Psoas muscle (tissue), 8 donors: ENCODE data around the gene CSTF1. TPM values are rescaled to one million over a fixed set of nuclear protein-coding genes. Genes with fewer than 3 reads are reported as not detected.

Source experiments
- ATAC-seq, 4 donors: fragments of 200-7000 bp; cut with Tn5 transposase; one replicate each; pipeline ENCODE4 v1.9.1; 2020; ENCODE audit warnings: moderate library complexity in 3 of 4, mild to moderate bottlenecking in 2 of 4
- DNase-seq, 2 donors: peaks; one replicate each; pipeline ENCODE4 v3.0.0-alpha.2; 2020
- H3K27ac ChIP-seq: fragments of 200-600 bp; one replicate; pipeline ENCODE4 v1.8.0; 2022
- H3K27me3 ChIP-seq, 3 donors: fragments of 200-600 bp in 1 of 3; one replicate each; pipeline versions ENCODE4 v1.6.1 to v1.8.0; 2013 to 2022; ENCODE audit warnings: low read length in 2 of 3, mild to moderate bottlenecking in 2 of 3, moderate library complexity in 1 of 3; ENCODE audit not compliant: insufficient read depth in 3 of 3
- H3K36me3 ChIP-seq, 2 donors: fragments of 200-600 bp in 1 of 2; one replicate each; pipeline versions ENCODE4 v1.6.1 to v1.8.0; 2013 to 2022; ENCODE audit warnings: low read depth in 1 of 2, mild to moderate bottlenecking in 1 of 2, moderate library complexity in 1 of 2; ENCODE audit not compliant: insufficient read depth in 1 of 2
- H3K4me1 ChIP-seq: fragments of 200-600 bp; one replicate; pipeline ENCODE4 v1.8.0; 2022
- H3K4me3 ChIP-seq: fragments of 200-600 bp; one replicate; pipeline ENCODE4 v1.8.0; 2022; ENCODE audit warnings: mild to moderate bottlenecking
- H3K9me3 ChIP-seq: fragments of 200-600 bp; one replicate; pipeline ENCODE4 v1.8.0; 2022
- WGBS, 3 donors: extraction: QIAGEN DNeasy Blood & Tissue Kit; methylation state at CpG; one replicate each; pipeline versions ENCODE4 v1.1.6 to v1.1.7; 2013; 5-methylcytosine and 5-hydroxymethylcytosine counted together
- intact Hi-C, 2 donors: fragments of 100-400 bp; cut with DNase I; formaldehyde crosslinking; loops; one replicate each; pipeline versions ENCODE4 v1.11.0 to v1.14.2; 2022
- polyA plus RNA-seq, 3 donors: library from polyadenylated mRNA; stranded (reverse); fragments of 200-250 nt; gene quantifications; one replicate each; pipeline ENCODE4 v1.2.3, GENCODE V29; 2013
- total RNA-seq, 4 donors: library from RNA; stranded (reverse); fragmentation: NEBNext Ultra II Directional in 2 of 4; extraction: Animal tissue kit (Norgen Biotek cat#: 25700) in 2 of 4; gene quantifications; one replicate each; pipeline versions ENCODE4 v1.2.1 to v1.2.4, GENCODE V29; 2021 to 2023
- TF ChIP-seq, protein P1 (sequence below): fragments of 200-600 bp; IDR thresholded peaks from one replicate; pipeline ENCODE4 v1.8.0; 2022; ENCODE audit warnings: antibody characterized with exemption
- donor health status: healthy with polysubstance abuse.
- donor health status: DM: no; HTN: no; CAD: no; lungs with moderate emphysema.
- donor health status: Bipolar disorder and iron deficiency.
- donor health status: healthy.
- donor health status: DM: yes; HTN: yes; CAD: no.
- donor health status: DM: no; HTN: no; CAD: no.
- donor health status: DM: no; HTN: no; CAD: no.
- donor health status: DM: yes; HTN: yes; CAD: no.

CSTF1 gene
- total and polyA plus RNA-seq, 7 donors, result 10.0 to 20.3 (median 16.7) TPM

DNA sequence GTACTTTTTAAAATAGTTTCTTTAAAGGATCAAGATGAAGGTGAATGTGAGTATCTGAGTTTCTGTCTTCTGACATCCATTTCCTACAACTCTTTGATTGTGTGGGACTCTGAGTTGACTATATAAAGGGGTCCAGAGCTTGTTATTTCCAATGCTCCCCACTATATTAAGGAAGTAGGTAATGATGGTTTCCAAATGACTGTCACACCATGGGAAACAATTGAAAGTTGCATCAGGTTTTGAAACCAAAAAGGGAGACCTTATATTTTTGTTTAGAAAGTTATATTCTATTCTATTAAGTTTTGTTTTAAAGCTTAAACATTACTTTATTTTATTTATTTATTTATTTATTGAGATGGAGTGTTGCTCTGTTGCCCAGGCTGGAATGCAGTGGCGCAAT lies 30.8 kb downstream of the CSTF1 start:
- Histone ChIP-seq H3K9me3 (no peaks in the 10 kb centered on the region), H3K36me3 (no peaks in the 10 kb centered on the region), H3K4me3 (no peak overlapping the region), H3K4me1 (no peaks in the 10 kb centered on the region), H3K27me3 (no peaks in the 10 kb centered on the region), H3K27ac (no peak overlapping the region)
- no peak for ATAC-seq
- TF ChIP-seq, protein P1, sequence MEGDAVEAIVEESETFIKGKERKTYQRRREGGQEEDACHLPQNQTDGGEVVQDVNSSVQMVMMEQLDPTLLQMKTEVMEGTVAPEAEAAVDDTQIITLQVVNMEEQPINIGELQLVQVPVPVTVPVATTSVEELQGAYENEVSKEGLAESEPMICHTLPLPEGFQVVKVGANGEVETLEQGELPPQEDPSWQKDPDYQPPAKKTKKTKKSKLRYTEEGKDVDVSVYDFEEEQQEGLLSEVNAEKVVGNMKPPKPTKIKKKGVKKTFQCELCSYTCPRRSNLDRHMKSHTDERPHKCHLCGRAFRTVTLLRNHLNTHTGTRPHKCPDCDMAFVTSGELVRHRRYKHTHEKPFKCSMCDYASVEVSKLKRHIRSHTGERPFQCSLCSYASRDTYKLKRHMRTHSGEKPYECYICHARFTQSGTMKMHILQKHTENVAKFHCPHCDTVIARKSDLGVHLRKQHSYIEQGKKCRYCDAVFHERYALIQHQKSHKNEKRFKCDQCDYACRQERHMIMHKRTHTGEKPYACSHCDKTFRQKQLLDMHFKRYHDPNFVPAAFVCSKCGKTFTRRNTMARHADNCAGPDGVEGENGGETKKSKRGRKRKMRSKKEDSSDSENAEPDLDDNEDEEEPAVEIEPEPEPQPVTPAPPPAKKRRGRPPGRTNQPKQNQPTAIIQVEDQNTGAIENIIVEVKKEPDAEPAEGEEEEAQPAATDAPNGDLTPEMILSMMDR, result no peak
- intact Hi-C loops, result no loop called here
- 95 to 100% (median 100%) methylated on average over 1 of the region's 1 CpG for WGBS, 3 donors
- DNase-seq, result no peak

DNA sequence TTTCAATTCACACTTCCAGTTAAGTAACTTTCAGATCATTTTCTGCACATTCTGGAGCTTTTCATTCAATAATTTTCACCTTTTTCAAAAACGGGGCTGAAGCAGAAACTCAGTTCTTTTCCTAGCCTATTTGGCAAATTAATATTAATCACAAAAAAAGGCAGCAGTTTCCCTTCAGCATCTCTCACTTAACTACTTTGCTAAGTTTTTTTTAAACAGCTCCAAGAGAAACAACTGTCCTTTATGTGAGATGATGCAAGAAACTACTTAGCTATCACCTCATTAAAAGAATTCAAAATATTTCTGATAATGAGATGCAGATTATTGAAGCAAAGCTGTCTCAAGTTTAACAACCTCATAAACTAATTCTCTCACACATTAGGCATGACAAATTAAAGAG lies 31.4 kb downstream of the CSTF1 start:
- intact Hi-C loops, result no loop called here
- no peaks in the 10 kb centered on the region for H3K36me3 ChIP-seq
- ATAC-seq (no peak), DNase-seq (no peak)
- WGBS, 3 donors, result 67 to 73% (median 73%) methylated on average over 1 of the region's 1 CpG
- no peak overlapping the region for H3K4me3 ChIP-seq
- no peaks in the 10 kb centered on the region for H3K4me1 ChIP-seq
- H3K27ac ChIP-seq, result no peak overlapping the region
- H3K27me3 ChIP-seq, result no peaks in the 10 kb centered on the region
- H3K9me3 ChIP-seq, result no peaks in the 10 kb centered on the region
- TF ChIP-seq, protein P1, result no peak

DNA sequence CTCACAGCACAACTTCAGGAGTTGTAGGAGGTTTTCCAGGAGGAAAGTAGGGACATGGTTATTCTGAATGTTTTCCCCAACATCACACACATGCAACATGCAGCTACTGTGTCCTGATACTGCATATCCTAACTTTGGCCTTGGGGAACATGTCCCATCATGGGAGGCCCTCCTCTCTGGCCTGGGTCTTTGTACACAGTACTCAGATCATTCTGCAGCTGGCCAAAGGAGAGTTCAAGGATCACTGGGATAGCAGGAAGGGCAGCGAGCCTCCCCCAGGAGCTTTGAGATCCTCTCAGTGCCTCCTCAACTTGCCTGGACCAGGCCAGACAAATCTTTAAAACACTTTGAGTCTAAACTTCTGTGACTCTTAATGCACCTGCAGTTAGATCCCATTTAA lies 32.5 kb downstream of the CSTF1 start:
- ATAC-seq (no peak), DNase-seq (no peak)
- intact Hi-C loops, result no loop called here
- TF ChIP-seq, protein P1, result no peak
- Histone ChIP-seq H3K27ac (no peak overlapping the region), H3K9me3 (no peaks in the 10 kb centered on the region), H3K36me3 (no peaks in the 10 kb centered on the region), H3K27me3 (no peaks in the 10 kb centered on the region), H3K4me1 (no peaks in the 10 kb centered on the region), H3K4me3 (no peak overlapping the region)
- WGBS, 3 donors, result 82 to 95% (median 94%) methylated on average over 1 of the region's 1 CpG

DNA sequence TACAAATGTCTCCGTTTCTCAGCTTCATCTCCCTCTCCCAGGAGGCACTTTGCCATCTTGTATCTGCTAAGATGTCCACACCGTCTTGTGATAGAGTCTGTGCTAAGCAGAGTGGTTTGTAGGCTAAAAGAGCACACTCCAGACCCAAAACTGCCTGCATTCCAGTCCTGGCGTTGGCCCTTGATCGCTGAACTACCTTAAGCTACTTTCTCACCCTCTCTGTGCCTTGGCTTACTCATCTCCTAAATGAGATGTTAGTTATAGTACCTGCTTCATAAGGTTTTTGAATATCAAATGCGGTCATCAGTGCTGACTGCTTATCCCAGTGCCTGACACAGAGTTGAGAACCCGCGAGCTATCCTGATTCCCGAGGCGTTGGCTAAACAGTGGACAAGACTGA lies 33.6 kb downstream of the CSTF1 start:
- Histone ChIP-seq H3K4me3 (no peak overlapping the region), H3K27ac (no peak overlapping the region), H3K36me3 (no peaks in the 10 kb centered on the region), H3K9me3 (no peaks in the 10 kb centered on the region), H3K4me1 (no peaks in the 10 kb centered on the region), H3K27me3 (no peaks in the 10 kb centered on the region)
- TF ChIP-seq, protein P1, result no peak
- intact Hi-C loops, result no loop called here
- ATAC-seq (no peak), DNase-seq (no peak)
- WGBS, 3 donors, result 90 to 92% (median 90%) methylated on average over 9 of the region's 9 CpGs

DNA sequence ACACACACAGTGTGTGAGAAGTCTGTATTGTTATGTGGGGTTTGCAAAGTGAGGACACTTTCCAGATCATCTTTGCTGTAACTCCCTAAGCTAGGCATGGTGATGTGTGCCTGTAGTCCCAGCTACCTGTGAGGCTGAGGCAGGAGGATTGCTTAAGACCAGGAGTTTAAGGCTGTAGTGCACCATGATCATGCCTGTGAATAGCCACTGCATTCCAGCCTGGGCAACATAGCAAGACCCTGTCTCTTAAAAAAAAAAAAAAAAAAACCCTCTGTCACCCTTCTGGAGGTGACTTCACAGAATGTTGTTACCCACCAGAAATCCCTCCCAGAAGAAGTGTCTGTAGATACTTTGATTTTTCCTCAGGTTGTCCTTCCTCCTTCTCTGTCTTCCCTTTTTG lies 34.5 kb downstream of the CSTF1 start:
- DNase-seq, result no peak
- no peaks in the 10 kb centered on the region for H3K27me3 ChIP-seq
- no peaks in the 10 kb centered on the region for H3K36me3 ChIP-seq
- intact Hi-C loops, result no loop called here
- H3K9me3 ChIP-seq, result no peaks in the 10 kb centered on the region
- H3K4me1 ChIP-seq, result no peaks in the 10 kb centered on the region
- TF ChIP-seq, protein P1, result no peak
- ATAC-seq, result no peak
- H3K4me3 ChIP-seq, result no peak overlapping the region
- no peak overlapping the region for H3K27ac ChIP-seq
